Hepatocyte (in vitro differentiated cells): ENCODE data around the gene RFC5. TPM values are rescaled to one million over a fixed set of nuclear protein-coding genes. Genes with fewer than 3 reads are reported as not detected.
A peak's percentile ranks its signal among the peaks of the same experiment; 100 is the strongest.

Experiments
- DNase-seq: peaks from one replicate; pipeline ENCODE4 v3.0.0-alpha.2; 2016; ENCODE audit warnings: low spot score
- H2AFZ ChIP-seq: fragments of 200-600 bp; sonication (generic); 2 replicates; pipeline ENCODE4 v1.6.0; 2016; ENCODE audit warnings: antibody characterized with exemption, mild to moderate bottlenecking
- H3K27ac ChIP-seq: fragments of 200-600 bp; sonication (generic); 2 replicates; pipeline ENCODE4 v1.5.1; 2016; ENCODE audit warnings: mild to moderate bottlenecking
- H3K27me3 ChIP-seq: fragments of 200-600 bp; sonication (generic); 2 replicates; pipeline ENCODE4 v1.6.1; 2016
- H3K36me3 ChIP-seq: fragments of 200-600 bp; sonication (generic); replicated peaks from 2 replicates; pipeline ENCODE4 v1.5.1; 2016; ENCODE audit warnings: low read depth; ENCODE audit not compliant: insufficient read depth
- H3K4me1 ChIP-seq: fragments of 200-600 bp; sonication (generic); 2 replicates; pipeline ENCODE4 v1.5.1; 2016; ENCODE audit warnings: mild to moderate bottlenecking, moderate library complexity; ENCODE audit not compliant: insufficient read depth
- H3K4me2 ChIP-seq: fragments of 200-600 bp; sonication (generic); 2 replicates; pipeline ENCODE4 v1.6.0; 2016
- H3K4me3 ChIP-seq: fragments of 200-600 bp; sonication (generic); 2 replicates; pipeline ENCODE4 v1.5.1; 2016; ENCODE audit warnings: mild to moderate bottlenecking
- H3K79me2 ChIP-seq: fragments of 200-600 bp; sonication (generic); 2 replicates; pipeline ENCODE4 v1.6.0; 2017; ENCODE audit warnings: mild to moderate bottlenecking
- H3K9me2 ChIP-seq: fragments of 200-600 bp; sonication (generic); replicated peaks from 2 replicates; pipeline ENCODE4 v1.6.0; 2017; ENCODE audit warnings: mild to moderate bottlenecking; ENCODE audit not compliant: insufficient read depth
- H3K9me3 ChIP-seq: fragments of 200-600 bp; sonication (generic); 2 replicates; pipeline ENCODE4 v1.5.1; 2016; ENCODE audit warnings: low read depth, mild to moderate bottlenecking
- H4K20me1 ChIP-seq: fragments of 200-600 bp; sonication (generic); 2 replicates; pipeline ENCODE4 v1.6.0; 2016; ENCODE audit warnings: mild to moderate bottlenecking; ENCODE audit not compliant: insufficient read depth, poor library complexity, severe bottlenecking
- EZH2 ChIP-seq: fragments of 200-600 bp; sonication (generic); IDR thresholded peaks from 2 replicates; pipeline ENCODE4 v1.6.1; 2016; ENCODE audit warnings: antibody characterized with exemption, mild to moderate bottlenecking, borderline replicate concordance
- EZH2phosphoT487 ChIP-seq: fragments of 200-600 bp; sonication (generic); IDR thresholded peaks from one replicate; pipeline ENCODE4 v1.6.1; 2018; ENCODE audit warnings: antibody characterized with exemption, mild to moderate bottlenecking, low read depth, moderate library complexity; ENCODE audit not compliant: unreplicated experiment, severe bottlenecking
- WGBS: methylation state at CpG from one replicate; pipeline ENCODE4 v1.1.6; 2016; ENCODE audit warnings: low lambda C conversion rate; ENCODE audit errors: missing lambda C conversion rate; 5-methylcytosine and 5-hydroxymethylcytosine counted together
- polyA plus RNA-seq: library from polyadenylated mRNA; unstranded; fragments of >200 nt; fragmentation: Nextera tagmentation; extraction: Ambion mirVana; gene quantifications from 2 replicates; pipeline ENCODE4 v1.2.1, GENCODE V29; 2016
- total RNA-seq: library from RNA; depleted of rRNA; stranded (reverse); fragments of >200 nt; gene quantifications from 2 replicates; pipeline ENCODE4 v1.2.3, GENCODE V29; 2014
- TF ChIP-seq, protein P1 (sequence below): fragments of 200-600 bp; sonication (generic); IDR thresholded peaks from 2 replicates; pipeline ENCODE4 v1.5.1; 2016; ENCODE audit warnings: antibody characterized with exemption, mild to moderate bottlenecking; ENCODE audit not compliant: poor library complexity

The RFC5 gene
- total and polyA plus RNA-seq, 2 experiments from 2014 or later = 12.6 to 18.6 TPM

DNA sequence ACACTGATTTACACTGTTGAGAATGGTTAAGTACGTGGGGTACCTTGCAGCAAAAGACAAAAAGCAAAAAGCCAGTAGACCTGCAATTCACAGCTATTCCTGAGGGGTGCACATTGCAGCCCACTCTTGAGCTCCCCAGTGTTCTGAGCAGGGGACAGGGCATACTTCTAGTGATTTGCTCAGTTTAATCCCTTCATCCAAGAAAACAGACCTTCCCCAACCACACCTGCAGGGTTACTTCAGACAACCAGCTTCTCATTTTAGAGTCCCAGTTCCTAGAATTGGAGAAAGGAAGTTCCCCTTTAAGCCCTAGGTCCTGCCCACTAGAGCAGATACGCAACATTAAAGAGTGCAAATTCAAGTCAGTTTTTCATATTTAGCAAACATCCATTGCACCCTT, 48.1 kb downstream of the RFC5 start:
- Histone ChIP-seq H3K9me2 (no peaks in the 10 kb centered on the region), H3K4me3 (no peak overlapping the region), H3K4me2 (peak overlapping the region; percentile 98), H2AFZ (no peak overlapping the region), H3K36me3 (no peaks in the 10 kb centered on the region), H3K79me2 (peaks cover 15% of the 10 kb centered on the region), H3K27me3 (no peaks in the 10 kb centered on the region), H4K20me1 (no peaks in the 10 kb centered on the region), H3K27ac (peak overlapping the region; percentile 98), H3K4me1 (peaks cover 23% of the 10 kb centered on the region), H3K9me3 (no peaks in the 10 kb centered on the region)
- WGBS = 61% methylated on average over 2 of the region's 2 CpGs
- no peak for TF ChIP-seq EZH2
- TF ChIP-seq, protein P1, sequence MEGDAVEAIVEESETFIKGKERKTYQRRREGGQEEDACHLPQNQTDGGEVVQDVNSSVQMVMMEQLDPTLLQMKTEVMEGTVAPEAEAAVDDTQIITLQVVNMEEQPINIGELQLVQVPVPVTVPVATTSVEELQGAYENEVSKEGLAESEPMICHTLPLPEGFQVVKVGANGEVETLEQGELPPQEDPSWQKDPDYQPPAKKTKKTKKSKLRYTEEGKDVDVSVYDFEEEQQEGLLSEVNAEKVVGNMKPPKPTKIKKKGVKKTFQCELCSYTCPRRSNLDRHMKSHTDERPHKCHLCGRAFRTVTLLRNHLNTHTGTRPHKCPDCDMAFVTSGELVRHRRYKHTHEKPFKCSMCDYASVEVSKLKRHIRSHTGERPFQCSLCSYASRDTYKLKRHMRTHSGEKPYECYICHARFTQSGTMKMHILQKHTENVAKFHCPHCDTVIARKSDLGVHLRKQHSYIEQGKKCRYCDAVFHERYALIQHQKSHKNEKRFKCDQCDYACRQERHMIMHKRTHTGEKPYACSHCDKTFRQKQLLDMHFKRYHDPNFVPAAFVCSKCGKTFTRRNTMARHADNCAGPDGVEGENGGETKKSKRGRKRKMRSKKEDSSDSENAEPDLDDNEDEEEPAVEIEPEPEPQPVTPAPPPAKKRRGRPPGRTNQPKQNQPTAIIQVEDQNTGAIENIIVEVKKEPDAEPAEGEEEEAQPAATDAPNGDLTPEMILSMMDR = peak; percentile 16
- no peak for DNase-seq

DNA sequence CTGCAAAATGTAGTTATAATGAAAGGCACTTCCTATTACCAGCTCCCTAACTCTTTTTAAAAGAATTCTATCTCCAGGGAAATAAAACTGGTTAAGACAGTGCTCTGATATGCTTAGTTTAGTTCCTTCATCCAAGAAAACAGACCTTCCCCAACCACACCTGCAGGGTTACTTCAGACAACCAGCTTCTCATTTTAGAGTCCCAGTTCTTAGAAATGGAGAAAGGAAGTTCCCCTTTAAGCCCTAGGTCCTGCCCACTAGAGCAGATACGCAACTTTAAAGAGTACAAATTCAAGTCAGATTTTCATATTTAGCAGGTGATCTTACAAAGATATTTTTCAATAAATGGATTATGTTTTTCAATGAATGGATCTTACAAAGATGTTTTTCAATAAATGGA, 48.9 kb downstream of the RFC5 start:
- Histone ChIP-seq H3K79me2 (peaks cover 8% of the 10 kb centered on the region), H3K27ac (peak overlapping the region; percentile 98), H3K9me3 (no peaks in the 10 kb centered on the region), H4K20me1 (no peaks in the 10 kb centered on the region), H3K27me3 (no peaks in the 10 kb centered on the region), H3K4me2 (no peak overlapping the region), H3K4me3 (no peak overlapping the region), H3K9me2 (no peaks in the 10 kb centered on the region), H2AFZ (no peak overlapping the region), H3K4me1 (peaks cover 16% of the 10 kb centered on the region), H3K36me3 (no peaks in the 10 kb centered on the region)
- no peak for DNase-seq
- WGBS = 86% methylated on average over 1 of the region's 1 CpG
- no peak for TF ChIP-seq EZH2phosphoT487
- TF ChIP-seq, protein P1 = no peak
- TF ChIP-seq EZH2 = no peak

DNA sequence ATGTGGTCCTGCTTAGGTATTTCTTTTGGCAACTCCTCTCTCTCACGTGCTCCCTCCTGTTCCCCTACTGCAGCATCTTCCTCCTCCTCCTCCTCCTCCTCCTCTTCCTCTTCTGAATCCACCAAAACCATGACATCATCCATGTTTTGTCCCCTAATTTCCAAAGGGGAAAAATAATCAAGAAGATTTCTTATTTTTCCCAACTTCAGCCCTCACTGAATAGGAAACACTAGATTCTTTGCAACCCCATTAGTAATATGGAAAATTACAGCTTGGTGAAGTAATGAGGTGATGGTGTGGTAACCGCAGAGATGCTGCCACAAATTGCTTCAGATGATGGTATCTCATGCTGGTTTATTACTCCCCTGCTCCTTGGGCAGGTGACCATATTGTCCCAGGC, 51.9 kb downstream of the RFC5 start:
- H3K9me2 ChIP-seq = no peaks in the 10 kb centered on the region
- H2AFZ ChIP-seq = no peak overlapping the region
- WGBS = 86% methylated on average over 2 of the region's 2 CpGs
- H3K79me2 ChIP-seq = no peaks in the 10 kb centered on the region
- TF ChIP-seq EZH2phosphoT487 (no peak), EZH2 (no peak)
- no peaks in the 10 kb centered on the region for H3K36me3 ChIP-seq
- H3K4me1 ChIP-seq = peaks cover 9% of the 10 kb centered on the region
- H3K4me3 ChIP-seq = no peak overlapping the region
- no peak overlapping the region for H3K27ac ChIP-seq
- H3K27me3 ChIP-seq = no peaks in the 10 kb centered on the region
- no peak overlapping the region for H3K4me2 ChIP-seq
- no peaks in the 10 kb centered on the region for H4K20me1 ChIP-seq
- DNase-seq = no peak
- no peaks in the 10 kb centered on the region for H3K9me3 ChIP-seq

DNA sequence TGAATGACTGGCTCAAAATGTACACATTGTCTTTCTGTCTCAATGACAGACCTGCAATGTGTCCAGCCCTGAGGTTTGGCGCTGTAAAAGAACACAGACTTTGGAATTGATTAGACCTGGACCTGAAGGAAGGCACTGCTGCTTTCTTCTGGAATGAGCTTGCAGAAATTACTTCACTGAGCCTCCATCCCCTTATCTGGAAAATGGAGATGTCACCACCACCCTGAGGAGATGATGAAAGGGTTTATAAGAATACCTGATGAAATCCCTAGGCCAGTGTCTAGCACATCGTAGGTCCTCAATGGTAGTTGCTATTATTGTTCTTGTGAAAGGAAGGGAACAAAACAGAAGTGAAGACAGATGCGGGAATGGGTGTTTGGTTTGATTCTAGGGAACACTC, 54.1 kb downstream of the RFC5 start:
- no peak for TF ChIP-seq EZH2phosphoT487
- no peak for TF ChIP-seq EZH2

More for the DNA sequence above, 54.1 kb downstream of the RFC5 start:
- WGBS = 83% methylated on average over 3 of the region's 3 CpGs
- Histone ChIP-seq H3K4me1 (no peaks in the 10 kb centered on the region), H3K9me2 (no peaks in the 10 kb centered on the region), H3K4me2 (no peak overlapping the region), H2AFZ (no peak overlapping the region), H3K4me3 (no peak overlapping the region), H4K20me1 (no peaks in the 10 kb centered on the region), H3K36me3 (no peaks in the 10 kb centered on the region), H3K79me2 (no peaks in the 10 kb centered on the region), H3K9me3 (no peaks in the 10 kb centered on the region), H3K27me3 (no peaks in the 10 kb centered on the region), H3K27ac (peak overlapping the region; percentile 41)
- no peak for DNase-seq
